HG02884 (cell line): ENCODE measurements around the gene FBXO21.

ENCODE experiments used
- ATAC-seq: cut with Tn5 transposase; IDR thresholded peaks from one replicate; pipeline ENCODE4 v1.9.1; 2021; ENCODE audit warnings: mild to moderate bottlenecking, moderate library complexity; ENCODE audit not compliant: unreplicated experiment

The FBXO21 gene

DNA sequence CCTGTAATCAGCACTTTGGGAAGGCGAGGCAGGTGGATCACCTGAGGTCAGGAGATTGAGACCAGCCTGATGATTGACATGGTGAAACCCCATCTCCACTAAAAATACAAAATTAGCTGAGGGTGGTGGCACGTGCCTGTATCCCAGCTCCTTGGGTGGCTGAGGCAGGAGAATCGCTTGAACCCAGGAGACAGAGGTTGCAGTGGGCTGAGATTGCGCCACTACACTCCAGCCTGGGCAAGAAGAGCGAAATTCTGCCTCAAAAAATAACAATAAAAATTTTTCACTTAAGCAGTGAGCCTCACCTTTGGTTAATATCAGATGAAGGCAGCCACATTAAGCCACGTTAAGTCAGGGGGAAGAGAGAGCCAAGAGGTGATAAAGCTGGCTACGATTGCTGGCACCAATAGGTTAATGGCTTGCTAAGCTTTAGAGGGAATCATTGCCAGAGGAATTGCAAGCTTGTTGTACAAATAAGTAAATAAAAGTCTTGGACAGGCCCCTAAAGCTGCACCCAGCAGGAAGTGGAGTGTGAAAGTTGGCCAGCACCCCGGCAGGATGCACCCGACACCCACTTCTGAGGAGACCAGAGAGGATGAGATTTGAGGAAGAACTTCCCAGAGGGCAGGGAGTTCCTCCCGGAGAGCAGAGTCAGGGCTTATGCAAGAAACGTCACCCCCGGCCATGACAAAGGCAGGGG, 49.7 kb downstream of the FBXO21 start:
- no peak for ATAC-seq

DNA sequence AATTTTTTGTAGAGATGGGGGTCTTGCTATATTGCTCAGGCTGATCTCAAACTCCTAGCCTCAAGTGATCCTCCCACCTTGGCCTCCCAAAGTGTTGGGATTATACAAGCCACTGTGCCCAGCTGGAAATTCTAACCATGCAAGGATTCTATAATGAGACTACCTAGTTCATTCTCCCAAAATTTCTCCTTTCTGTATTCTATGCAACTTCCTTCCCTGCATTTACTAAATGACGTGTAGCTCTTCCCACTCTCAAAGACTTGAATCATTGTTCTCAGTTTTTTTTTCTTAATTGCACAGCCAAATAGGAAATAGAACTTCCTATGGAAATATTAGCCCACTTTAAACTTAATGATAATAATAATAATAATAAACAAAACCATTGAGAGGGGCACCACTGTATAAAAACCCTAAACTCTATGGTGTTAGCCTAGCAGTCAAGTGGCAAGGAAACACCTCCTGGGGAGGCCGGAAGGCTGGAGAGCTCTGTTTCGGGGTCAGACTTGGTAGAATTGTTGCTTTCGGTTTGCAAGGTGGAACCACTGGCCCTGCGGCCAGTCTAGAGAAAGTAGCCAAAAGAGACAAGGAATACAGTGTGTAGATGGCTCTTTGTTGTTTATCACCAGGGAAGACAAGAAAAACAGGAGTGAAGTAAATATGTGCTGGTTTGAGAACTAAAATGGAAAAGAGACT, 51.1 kb downstream of the FBXO21 start:
- no peak for ATAC-seq

DNA sequence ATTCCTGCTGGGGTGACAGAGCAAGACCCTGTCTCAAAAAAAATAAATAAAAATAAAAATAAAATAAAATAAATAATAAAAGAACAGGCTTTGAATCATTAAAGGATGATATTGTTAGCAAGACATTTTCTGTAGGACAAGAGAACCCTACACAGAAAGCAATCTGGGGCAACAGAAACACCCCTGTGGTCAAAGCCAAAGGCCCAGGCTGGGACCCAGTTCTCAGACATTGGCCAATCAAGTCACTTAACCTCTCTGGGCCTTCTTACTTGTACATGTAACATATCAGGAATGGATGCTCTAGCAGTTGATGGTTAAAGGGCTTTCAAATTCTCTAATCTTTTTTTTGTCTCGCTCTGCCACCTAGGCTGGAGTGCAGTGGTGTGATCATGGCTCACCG, 55.5 kb downstream of the FBXO21 start:
- ATAC-seq = no peak

DNA sequence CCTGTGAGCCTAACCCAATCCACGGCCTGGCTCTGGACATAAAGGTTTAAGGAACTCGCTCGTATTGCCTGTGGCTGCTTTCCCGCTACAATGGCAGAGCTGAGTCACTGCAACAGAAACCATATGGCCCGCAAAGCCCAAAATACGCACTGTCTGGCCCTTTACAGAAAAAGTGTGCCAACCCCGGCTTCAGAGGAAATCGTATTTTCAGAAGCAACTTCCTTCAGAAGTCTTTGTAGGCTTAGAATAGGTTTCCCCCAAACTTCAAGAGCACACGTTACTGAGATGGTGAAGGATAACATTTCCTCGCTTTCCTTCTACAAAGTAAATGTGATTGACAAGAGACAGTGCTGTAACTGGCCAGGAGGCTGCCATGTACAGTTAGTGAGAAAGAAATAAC, 56.2 kb downstream of the FBXO21 start:
- no peak for ATAC-seq

DNA sequence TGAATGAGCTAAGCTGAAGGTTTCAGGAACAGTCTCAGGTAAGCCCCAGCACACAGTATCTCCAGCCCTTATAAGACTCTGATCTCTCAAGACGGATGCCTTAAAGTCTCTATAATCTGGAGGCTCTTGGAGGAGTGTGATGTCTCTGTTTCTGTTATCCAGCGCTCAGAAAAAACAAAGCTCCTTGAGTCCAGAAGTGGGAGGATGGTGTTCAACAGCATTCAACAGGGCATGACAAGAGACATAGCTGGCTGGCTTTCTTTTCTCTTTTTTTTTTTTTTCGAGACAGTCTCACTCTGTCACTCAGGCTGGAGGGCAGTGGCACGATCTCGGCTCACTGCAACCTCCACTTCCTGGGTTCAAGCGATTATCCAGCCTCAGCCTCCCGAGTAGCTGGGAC, 59.5 kb downstream of the FBXO21 start:
- ATAC-seq = no peak

DNA sequence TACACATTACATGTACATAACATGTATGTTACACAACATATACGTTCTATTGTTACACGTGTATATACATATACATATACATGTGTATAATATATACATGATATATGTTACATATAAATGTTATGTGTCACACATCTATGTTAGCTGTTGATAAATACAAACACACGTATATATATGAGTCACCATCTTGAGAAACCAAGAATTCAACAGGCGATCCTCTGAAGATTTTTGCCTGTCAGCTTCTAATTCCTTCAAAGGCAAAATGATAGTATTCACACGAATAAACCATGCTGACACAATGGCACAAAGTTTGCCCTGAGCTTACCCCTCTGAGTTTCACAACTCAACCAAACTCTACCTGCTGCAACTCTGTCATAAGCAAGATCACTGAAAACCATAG, 60.9 kb downstream of the FBXO21 start:
- ATAC-seq = no peak

DNA sequence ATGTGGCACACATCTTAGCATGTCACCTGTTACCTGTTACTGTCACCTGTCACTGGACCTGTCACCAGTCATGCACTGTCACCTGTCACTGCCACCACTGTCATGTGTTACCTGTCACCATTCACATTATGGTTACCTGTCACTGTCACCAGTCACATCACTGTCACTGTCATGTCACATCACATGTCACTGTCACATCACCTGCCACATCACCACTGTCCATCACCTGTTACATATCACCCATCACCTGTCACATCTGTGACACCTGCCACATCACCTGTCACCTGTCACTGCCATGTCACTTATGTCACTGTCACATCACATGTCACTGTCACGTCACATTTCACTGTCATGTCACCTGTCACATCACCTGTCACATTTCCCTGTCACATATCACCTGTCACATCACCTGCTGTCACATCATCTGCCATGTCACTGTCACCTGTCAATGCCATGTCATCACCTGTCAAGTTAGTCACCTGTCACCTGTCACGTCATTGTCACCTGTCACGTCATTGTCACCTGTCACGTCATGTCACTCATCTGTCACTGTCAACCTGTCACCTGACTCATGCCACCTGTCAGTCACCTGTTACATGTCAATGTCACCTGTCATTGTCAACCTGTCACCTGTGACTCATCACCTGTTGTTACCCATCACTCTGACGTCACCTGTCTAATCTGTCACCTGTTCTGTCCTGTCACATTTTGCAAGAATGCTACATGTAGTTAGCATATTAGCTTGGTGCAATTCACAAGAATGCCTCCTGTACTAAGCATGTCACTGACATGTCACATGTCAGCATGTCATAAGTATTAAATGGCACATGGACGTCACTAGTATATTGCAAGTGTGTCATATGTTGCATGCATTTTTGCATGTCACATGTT, 62.1 kb downstream of the FBXO21 start:
- ATAC-seq = no peak

DNA sequence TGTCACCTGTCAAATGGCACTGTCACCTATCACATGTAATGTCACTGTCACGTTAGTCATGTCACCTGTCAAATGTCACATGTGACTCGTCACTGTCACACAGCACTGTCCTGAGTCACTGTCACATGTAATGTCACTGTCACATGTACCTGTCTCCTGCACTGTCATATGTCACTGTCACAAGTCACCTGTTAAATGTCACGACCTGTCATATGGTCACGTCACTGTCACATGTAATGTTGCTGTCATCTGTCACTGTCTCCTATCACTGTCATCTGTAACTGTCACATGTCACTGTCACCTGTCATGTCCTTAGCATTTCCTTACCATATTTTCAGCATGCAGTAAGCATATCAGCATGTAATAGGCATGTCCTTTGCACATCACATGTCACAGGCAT, 63.9 kb downstream of the FBXO21 start:
- ATAC-seq = no peak

DNA sequence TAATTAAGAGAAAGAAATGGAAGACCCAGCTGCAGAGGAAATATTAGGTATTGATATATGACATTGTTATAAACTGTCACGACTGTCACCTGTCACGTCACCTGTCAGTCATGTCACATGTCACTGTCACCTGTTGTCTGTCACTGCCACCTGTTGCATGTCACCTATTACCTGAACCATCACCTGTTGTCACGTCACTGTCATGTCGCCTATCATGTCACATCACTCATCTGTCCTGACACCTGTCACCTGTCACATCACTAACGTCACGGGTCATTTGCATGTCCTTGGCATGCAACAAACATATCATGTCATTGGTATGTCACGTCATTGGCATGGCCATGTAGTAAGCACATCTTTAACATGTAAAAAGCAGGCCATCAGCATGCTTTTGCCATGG, 64.5 kb downstream of the FBXO21 start:
- no peak for ATAC-seq

DNA sequence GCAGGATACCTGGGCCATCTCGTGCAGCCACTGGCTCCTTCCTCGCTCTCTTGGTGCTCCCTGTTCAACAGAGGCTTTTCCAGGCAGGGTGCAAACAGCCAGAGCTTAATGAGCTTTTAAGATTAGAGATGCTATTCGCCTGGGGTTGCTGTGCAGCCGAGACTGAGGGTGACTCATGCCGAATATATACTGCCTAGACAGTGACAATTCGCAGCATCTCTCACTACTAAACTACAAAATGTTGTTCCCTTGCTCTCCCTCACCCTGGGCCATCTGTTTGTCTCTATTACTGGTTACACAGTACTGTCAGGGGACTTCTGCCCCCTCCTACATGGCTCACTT, 65.0 kb downstream of the FBXO21 start:
- ATAC-seq = no peak

DNA sequence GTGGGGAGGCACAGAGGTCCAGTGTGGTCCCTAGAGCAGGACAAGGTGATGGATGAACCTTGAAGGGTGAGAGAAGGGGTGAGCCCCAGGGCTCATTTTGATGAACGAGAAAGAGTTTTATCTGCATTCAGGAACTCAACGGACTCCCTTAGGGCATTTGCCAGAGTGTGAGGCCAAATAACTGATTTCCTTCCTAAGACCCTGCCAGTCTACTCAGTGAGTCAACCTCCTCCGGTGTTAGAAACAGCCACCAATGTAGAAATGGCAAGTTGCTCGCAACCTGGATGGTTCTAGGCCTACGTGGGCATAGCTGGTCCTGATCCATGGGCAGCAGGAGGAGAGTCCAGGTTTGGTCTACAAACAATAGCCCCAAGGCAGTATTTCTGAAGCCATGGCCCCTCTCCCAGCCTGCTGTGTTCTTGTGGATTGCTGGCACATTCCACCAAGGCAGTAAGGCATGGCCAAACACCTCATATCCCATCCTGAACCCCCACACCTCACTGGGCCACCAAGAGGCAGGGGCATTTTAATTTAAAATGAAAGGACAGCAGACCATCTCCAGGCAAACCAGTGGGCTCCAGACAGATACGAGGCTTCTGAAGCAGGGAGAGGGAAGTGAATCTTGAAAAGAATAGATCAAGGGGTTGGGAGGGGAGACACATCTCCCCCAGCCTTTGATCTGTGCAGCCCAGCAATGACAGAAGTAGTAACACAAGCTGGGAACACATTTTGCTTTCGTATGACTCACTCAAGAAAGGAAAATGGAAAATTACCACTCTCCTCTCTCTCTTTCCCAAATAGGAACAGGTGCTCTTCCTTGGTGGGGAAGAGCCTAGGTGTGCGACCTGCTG, 65.6 kb downstream of the FBXO21 start:
- no peak for ATAC-seq

DNA sequence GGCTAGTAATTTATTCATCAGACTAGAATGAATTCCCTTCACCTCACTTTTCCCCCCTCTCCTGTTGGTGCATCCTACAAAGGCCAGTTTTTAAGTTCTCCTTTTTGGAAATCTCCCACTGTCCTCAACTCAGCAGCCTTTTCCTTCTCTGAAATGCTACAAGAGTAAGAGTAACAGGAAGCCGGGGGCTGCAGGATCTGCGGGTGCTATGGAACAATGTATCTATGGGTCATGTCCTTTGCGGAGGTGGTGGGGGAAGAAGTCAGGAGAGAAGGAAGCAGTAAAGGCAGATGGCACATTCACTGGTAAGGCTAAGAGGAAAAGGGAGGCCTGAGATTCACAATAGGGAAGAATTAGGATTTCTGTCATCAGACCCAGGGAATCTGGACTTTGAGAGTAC, 68.8 kb downstream of the FBXO21 start:
- ATAC-seq = no peak

DNA sequence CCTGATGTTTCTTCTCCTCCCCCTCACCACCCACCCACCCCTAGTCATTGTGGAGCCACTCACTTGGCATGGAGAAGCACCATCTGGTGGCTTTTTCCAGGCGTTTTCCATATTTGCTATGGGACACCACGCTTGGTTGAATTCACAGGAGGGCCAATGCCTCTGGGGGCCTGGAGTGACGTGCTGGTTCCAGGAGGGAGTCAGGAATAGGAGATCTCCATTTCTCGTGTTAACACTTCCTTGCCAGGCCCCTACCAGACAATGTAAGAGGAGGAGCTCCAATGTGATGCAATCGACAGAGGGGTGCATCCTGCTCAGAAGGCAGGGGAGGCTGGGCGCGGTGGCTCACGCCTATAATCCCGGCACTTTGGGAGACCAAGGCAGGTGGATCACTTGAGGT, 69.5 kb downstream of the FBXO21 start:
- ATAC-seq = no peak

DNA sequence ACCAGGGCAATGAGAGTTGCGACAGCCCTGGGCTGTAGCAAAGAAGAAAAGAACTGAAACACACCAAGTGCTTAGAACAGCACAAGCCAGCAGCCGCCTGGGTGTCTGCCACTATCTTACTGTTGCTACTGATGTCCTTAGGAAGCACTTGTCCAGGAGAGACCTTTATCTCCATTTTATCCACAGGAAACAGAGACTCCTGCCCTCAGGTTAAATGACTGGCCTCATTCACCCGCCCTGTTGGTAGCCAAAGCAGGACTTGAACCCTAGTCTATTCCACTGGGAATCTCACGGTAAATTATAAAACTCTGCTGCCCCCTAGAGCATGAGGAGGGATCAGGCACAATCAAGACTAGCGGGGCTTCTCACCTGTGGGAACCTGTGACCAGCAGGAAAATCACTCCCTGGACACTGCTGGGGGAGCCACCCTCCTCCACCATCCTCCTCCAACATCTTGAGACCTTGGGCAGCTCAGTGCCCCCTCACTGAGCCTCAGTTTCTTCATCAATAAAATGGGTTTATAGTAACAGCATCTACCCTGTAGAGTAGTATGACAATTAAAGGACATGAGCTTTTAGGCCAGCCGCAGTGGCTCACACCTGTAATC, 70.6 kb downstream of the FBXO21 start:
- ATAC-seq = no peak

DNA sequence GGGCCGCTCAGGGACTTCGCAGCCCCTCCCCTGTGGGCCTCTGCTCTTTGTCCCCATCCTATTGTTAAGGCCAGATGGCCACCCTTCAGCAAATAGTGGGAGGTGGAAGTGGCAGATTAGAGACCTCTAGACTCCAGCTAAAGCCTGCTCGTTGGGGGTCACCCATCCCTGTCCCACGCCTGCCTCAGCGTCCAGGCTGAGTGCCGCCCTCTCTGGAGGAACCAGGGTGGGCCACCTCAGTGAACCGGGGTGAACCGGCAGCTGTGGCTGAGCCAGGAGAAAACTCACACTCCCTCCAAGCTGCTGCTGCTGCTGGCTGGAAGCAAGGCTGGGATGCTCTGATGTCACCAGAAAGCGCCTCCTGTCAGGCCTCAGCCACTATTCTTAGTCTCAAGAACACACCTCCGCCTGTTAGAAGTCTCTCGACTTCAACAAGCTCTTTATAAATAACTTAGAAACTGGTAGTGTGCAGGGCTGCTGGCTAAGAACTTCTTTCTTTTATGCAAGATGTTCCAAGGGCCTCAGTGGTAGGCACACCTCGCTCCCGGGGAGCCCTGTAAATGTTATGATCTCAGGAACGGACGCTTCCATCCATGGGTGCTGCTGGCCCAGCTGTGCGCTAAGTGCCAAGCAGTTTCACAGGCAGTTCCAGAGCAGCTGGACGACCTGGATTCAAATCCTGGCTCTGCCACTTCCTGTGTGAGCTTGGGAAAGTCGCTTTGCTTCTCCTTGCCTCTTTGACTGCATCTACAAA, 71.3 kb downstream of the FBXO21 start:
- ATAC-seq = no peak

DNA sequence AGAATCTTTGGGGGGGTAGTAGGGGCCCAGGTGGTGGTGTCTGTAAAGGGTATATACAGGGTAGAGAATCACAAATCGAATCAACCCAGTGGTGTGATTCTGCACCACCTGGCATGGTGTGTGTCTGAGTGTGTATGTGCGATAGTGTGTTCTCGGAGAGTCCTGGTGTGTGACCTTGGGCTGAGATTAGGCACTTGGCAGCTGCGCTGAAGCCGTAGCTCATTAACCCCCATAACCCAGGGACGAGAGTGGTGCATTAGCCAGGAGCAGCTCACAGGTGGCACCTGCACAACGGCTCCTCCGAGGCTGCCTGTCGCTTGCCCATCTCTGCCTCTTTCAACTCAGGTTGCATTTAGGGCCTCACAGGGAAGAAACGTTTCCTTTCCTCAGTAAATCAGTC, 75.5 kb downstream of the FBXO21 start:
- ATAC-seq = no peak

DNA sequence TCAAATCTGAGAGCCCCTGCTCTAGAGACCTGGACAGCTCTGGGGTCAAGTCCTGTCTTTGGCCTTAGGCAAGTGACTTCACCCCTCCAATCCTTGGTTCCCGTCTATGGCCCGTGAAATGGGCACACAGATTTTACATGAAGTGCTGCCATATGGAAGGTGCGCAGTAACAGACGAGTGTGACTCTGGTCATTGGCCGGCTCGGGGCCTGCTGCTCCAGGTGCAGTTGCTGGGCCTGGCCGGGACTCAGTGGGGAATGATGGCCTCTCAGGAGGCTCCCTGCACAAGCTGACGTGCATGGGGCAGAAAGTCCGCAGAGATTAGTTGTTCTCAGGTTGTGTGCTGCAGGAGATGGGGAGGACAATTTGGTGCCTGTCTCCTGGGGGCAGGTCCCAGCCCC, 77.0 kb downstream of the FBXO21 start:
- ATAC-seq = no peak

DNA sequence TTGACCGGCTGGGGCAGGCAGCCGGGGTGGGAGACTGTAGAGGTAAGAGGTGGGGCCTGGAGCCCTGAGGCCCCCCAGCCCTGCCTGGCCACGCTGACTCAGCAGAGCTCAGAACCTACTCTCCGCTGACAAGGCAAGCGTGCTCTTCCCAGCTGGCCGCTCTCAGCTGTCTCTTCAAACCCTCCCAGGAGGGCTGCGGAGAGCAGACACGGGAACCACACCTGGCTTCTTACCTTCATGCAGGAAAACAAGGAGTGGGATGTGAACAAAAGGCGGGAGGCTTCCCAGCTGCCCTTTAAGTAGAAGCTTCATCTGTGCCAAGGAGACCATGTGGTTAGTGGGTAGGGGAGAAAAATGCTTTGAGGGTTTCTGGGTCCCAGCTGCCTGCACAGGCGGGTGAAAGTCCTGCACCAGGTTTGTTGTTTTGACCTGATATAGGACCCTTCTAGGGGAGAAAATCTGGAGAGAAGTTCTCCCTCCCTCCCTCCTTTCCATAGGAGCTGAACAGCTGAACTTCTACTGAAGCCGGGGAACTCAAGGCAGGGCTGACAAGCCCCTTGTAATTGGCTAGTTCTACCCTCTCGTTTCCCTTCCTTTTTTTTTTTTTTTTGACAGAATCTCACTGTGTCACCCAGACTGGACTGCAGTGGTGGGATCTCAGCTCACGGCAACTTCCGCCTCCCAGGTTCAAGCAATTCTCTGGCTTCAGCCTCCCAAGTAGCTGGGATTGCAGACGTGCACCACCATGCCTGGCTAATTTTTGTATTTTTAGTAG, 78.3 kb downstream of the FBXO21 start:
- no peak for ATAC-seq

DNA sequence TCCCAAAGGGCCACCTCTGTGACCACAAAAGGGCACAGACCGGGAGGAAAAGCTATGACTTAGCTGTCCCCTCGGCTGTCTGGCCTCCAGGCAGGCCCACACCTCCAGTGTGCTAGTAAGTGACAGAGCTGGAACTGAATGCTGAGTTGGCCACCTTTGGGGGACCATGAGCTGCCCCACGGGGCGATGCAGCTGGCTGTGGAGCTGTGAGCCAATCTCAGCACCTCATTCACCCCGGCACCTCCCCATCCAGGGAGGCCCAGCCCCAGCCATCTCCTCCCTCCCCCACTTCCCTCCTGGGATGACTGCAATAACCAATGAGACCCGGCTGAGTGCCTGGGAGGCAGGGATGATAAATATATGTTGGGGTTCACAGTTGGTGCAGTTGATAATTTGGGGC, 78.9 kb downstream of the FBXO21 start:
- ATAC-seq = no peak
